HUDEP-2 (cell line): ENCODE measurements around the gene ANLN.
"Not testable (repeated sequence)": the region's sequence is repeated elsewhere in the genome, so short reads cannot be mapped to it uniquely, and the experiment has no call there.

Experiments used
- DNase-seq, 76 experiments: peaks; one replicate each; lab custom pipeline; 2025; ENCODE audit not compliant: unreplicated experiment in 76 of 76; lab: John Stamatoyannopoulos, UW

The ANLN gene

DNA sequence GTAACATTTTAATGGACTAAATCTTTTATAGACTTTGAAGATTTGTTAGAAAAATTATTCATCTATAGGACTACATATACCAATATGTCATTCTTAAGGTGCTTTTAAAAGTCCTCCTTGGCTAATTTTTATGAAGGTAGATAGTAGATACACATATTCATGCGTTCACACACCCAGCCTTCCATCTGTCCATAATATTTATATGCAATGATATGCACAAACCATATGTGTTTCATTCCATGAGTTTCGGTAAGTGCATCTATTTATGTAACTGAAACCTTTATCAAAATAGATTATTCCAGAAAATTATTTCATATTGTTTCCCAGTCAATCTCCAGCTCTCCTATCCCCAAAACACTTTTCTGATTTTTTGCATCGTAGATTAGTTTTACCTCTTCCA lies 101.7 kb downstream of the ANLN start:
- DNase-seq, result no peak

DNA sequence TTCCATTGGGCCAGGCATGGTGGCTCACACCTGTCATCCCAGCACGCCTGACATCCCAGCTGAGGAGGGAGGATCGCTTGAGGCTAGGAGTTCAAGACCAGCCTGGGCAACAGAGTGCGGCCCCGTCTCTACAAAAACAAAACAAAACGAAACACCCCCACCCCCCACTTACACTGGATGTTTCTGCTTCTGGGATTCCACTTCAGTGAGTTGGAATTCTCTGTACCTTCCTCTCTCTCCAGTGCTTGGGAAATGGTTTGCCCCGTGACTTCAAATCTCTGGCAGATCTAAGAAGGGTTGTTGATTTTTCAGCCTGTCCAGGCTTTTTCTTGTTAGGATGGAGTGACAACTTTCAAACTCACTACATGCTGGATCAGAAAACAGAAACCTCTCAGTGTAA lies 106.9 kb downstream of the ANLN start:
- DNase-seq, result no peak

DNA sequence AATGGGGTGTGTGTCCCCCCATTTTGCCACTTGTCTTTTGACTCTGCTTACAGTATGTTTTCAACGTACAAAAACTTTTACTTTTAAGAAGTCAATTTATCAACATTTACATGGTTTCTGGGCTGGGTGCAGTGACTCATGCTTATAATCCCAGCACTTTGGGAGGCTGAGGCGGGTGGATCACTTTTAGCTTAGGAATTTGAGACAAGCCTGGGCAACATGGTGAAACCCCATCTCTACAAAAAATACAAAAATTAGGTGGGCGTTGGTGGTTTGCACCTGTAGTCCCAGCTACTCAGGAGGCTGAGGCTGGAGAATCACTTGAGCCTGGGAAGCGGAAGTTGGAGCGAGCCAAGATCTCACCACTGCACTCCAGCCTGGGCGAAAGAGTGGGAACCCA lies 107.5 kb downstream of the ANLN start:
- not testable (repeated sequence) for DNase-seq

DNA sequence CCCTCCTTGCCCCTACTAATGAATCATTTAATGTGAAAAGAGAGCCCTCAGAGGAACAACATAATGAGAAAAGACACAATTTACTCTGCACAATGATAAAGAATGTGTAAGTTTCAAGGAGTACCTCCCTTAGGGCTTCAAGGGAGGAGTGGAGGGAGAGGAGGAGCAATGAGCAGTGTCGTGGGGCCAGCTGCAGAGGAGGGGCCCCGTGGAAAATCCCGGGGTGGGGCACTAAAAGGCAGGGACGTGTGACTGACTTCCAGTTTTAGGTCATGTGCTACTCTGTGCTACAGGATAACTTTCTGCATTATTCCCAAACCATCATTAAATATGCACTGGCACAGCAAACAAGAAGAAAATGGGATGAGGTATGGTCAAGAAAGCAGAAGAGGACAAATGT lies 108.1 kb downstream of the ANLN start:
- DNase-seq, result no peak
